ENCODE results near the gene TAAR8.

TAAR8 gene

GRCh38 chr6:132524646-132525045, 27.8 kb upstream of the TAAR8 start:
- Histone ChIP-seq H3K4me3 (ENCODE audit: low read depth, low read length, poor library complexity, severe bottlenecking) (no peak overlapping the region), H3K36me3 (ENCODE audit: insufficient read depth, low read length) (no peaks in the 10 kb centered on the region), H3K9ac (ENCODE audit: low read length) (no peak overlapping the region), H3K9me2 (ENCODE audit: low read depth, low read length) (no peaks in the 10 kb centered on the region), H3K27me3 (ENCODE audit: insufficient read depth, low read length) (no peaks in the 10 kb centered on the region), H2AFZ (ENCODE audit: low read length) (no peak overlapping the region), H3K79me2 (ENCODE audit: insufficient read depth, low read length) (no peaks in the 10 kb centered on the region), H3K9me3 (ENCODE audit: low read length) (no peaks in the 10 kb centered on the region), H3K4me2 (ENCODE audit: low read length) (no peak overlapping the region), H3F3A (ENCODE audit: insufficient read depth, low read length) (no peaks in the 10 kb centered on the region), H3K27ac (ENCODE audit: low read depth, low read length, poor library complexity, severe bottlenecking) (no peak overlapping the region), H3K4me1 (ENCODE audit: insufficient read depth, low read length, severe bottlenecking) (peaks cover 3% of the 10 kb centered on the region), H4K20me1 (ENCODE audit: insufficient read depth, low read length) (no peaks in the 10 kb centered on the region)
- TF ChIP-seq EZH2 (IDR thresholded peaks at IDR 0.05; ENCODE audit: borderline replicate concordance, low read length) (no peak), CTCF (IDR thresholded peaks at IDR 0.05; ENCODE audit: low read length) (no peak)

- H3F3A ChIP-seq (ENCODE audit: insufficient read depth, low read length), result no peaks in the 10 kb centered on the region
These were observed 26.6 kb upstream of the TAAR8 start for GRCh38 chr6:132525866-132526265.

GRCh38 chr6:132526461-132526860, 26.0 kb upstream of the TAAR8 start:
- Histone ChIP-seq H3K4me1 (ENCODE audit: insufficient read depth, low read length, severe bottlenecking) (peaks cover 10% of the 10 kb centered on the region), H3K79me2 (ENCODE audit: insufficient read depth, low read length) (no peaks in the 10 kb centered on the region), H3K36me3 (ENCODE audit: insufficient read depth, low read length) (no peaks in the 10 kb centered on the region), H3K4me2 (ENCODE audit: low read length) (no peak overlapping the region), H3K4me3 (ENCODE audit: low read depth, low read length, poor library complexity, severe bottlenecking) (no peak overlapping the region), H3K9ac (ENCODE audit: low read length) (no peak overlapping the region), H3K27ac (ENCODE audit: low read depth, low read length, poor library complexity, severe bottlenecking) (no peak overlapping the region), H2AFZ (ENCODE audit: low read length) (no peak overlapping the region), H3F3A (ENCODE audit: insufficient read depth, low read length) (no peaks in the 10 kb centered on the region), H4K20me1 (ENCODE audit: insufficient read depth, low read length) (no peaks in the 10 kb centered on the region), H3K27me3 (ENCODE audit: insufficient read depth, low read length) (no peaks in the 10 kb centered on the region), H3K9me3 (ENCODE audit: low read length) (no peaks in the 10 kb centered on the region), H3K9me2 (ENCODE audit: low read depth, low read length) (no peaks in the 10 kb centered on the region)
- TF ChIP-seq CTCF (IDR thresholded peaks at IDR 0.05; ENCODE audit: low read length), result no peak
- no peak for TF ChIP-seq EZH2 (IDR thresholded peaks at IDR 0.05; ENCODE audit: borderline replicate concordance, low read length)

More at GRCh38 chr6:132525866-132526265, 26.6 kb upstream of the TAAR8 start:
- Histone ChIP-seq H3K27me3 (ENCODE audit: insufficient read depth, low read length) (no peaks in the 10 kb centered on the region), H3K79me2 (ENCODE audit: insufficient read depth, low read length) (no peaks in the 10 kb centered on the region), H4K20me1 (ENCODE audit: insufficient read depth, low read length) (no peaks in the 10 kb centered on the region), H3K9me3 (ENCODE audit: low read length) (no peaks in the 10 kb centered on the region), H3K9me2 (ENCODE audit: low read depth, low read length) (no peaks in the 10 kb centered on the region), H3K4me1 (ENCODE audit: insufficient read depth, low read length, severe bottlenecking) (peaks cover 10% of the 10 kb centered on the region), H3K9ac (ENCODE audit: low read length) (no peak overlapping the region), H2AFZ (ENCODE audit: low read length) (no peak overlapping the region), H3K4me2 (ENCODE audit: low read length) (no peak overlapping the region), H3K36me3 (ENCODE audit: insufficient read depth, low read length) (no peaks in the 10 kb centered on the region), H3K4me3 (ENCODE audit: low read depth, low read length, poor library complexity, severe bottlenecking) (no peak overlapping the region), H3K27ac (ENCODE audit: low read depth, low read length, poor library complexity, severe bottlenecking) (no peak overlapping the region)
- TF ChIP-seq CTCF (IDR thresholded peaks at IDR 0.05; ENCODE audit: low read length) (no peak), EZH2 (IDR thresholded peaks at IDR 0.05; ENCODE audit: borderline replicate concordance, low read length) (no peak)
